Jurkat, Clone E6-1 (cell line): Measurements from ENCODE around the gene TIFAB.

ENCODE experiments used
- DNase-seq: peaks from one replicate; pipeline ENCODE4 v3.0.0-alpha.2; 2011; ENCODE audit warnings: low read depth, low spot score
- H3K4me3 ChIP-seq: 2 replicates; pipeline ENCODE4 v1.5.1; 2011; ENCODE audit warnings: mild to moderate bottlenecking, low read length, control low read depth, moderate library complexity

The TIFAB gene

DNA sequence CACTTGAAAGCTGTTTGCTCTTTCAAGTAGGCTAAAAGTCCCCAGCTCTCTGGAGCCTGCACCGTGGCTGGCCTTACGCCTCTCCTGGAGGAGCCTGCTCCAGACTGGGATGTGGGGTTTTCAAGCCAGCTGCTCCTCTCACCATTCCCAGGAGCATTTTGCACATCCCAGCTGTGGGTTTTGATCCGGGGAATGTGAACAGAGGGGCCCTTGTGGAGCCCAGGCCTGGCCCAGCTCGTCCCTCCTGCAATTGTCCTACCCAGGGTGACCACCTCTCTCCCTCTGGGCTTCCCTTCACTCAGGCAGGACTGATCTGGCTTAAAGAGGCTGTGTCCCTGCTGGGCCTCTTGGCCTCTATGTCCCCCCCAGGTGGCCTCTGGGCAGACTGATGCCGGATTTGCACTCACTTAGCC, 32.5 kb upstream of the TIFAB start:
- no peak for DNase-seq
- no peak overlapping the region for H3K4me3 ChIP-seq

DNA sequence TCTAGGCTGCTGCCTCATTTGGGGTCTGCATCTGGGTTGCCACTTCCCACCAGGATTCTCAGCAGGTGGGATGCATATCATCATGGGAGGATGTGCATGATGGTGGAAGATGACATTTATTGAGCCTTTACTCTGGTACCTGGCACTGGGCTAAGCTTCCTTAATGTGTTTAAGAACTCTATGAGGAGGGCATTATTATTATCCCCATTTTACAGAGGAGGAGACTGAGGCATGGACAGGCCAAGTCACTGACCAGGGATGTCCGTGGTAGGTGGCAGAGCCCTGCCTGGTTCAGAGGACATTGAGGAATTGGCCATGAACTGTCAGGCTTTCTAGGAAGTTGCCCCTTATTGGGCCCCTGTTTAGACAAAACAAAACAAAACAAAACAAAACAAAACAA, 31.1 kb upstream of the TIFAB start:
- DNase-seq, result no peak
- no peak overlapping the region for H3K4me3 ChIP-seq

DNA sequence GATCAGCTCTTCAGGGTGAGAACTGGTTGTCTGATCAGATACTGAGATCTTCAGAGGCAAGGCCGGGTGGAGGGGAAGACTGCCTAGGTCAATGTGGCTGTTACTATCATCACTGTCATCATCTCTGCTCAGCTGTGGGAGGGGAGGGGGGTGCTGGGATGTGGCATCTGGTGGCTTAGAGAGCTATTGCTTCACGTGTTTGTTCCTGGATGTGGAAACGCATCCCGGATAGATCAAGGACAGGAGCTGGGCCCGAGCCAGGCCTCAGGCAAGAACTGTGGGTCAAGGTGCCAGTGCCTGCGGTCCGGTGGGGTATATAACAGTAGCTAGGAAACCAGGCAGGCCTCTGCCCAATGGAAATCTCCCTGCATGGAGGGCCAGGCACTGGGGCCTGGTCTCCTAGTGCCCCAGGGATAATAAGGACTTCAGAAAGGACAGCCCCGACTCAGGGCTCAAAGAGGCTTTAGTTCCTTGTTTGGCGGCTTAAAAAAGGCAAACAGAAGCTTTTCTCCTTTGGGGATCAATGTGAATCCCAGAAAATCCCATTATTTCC, 30.3 kb upstream of the TIFAB start:
- no peak for DNase-seq
- H3K4me3 ChIP-seq, result no peak overlapping the region

DNA sequence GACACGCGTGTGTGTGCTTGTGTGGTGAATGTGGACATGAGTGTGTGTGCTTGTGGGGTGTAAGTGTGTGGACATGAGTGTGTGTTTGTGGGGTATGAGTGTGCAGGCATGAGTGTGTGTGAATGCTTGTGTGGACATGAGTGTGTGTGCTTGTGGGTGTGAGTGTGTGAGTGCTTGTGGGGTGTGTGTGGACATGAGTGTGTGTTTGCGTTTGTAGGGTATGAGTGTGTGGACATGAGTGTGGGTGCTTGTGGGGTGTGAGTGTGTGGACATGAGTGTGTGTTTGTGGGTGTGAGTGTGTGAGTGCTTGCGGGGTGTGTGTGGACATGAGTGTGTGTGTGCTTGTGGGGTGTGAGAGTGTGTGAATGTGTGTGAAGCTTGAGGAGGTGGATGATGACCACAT, 29.8 kb upstream of the TIFAB start:
- DNase-seq, result no peak
- no peak overlapping the region for H3K4me3 ChIP-seq

DNA sequence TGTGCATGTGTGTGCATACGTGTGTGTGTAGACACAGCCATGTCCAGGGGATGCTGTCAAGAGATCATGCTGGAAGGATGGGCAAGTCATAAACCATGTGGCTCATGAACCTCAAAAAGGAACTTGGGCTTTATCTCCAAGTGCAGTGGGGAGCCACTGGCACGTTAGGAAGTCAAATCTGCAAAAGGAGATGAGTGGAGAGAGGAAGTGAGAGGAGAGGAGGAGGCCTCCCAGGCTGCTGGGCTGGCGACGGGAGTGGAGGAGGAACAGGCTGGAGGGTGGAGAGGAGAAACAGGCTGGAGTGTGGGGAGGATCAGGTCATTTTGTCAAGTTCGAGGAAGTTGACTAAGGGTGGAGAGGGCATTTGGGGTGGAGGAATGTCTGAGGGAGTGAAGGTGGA, 29.2 kb upstream of the TIFAB start:
- no peak overlapping the region for H3K4me3 ChIP-seq

DNA sequence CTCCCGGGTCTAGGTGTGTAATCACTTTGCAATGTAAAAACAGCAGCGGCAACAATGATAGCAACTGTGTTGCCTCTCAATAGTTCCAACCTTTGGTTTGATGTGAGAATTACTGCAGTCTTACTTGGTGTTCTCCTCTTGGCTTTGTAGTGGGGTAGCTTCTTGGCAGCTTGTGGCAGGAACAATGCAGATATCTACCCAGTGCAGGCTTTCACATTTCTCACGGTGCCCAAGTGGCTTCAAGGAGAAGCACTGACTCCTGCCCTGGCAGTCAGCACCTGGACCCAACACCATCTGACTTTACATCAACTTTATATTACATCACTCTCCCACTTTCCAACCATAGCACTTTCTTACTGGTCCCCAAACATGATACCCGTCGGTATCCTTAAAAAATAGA, 28.4 kb upstream of the TIFAB start:
- H3K4me3 ChIP-seq, result no peak overlapping the region
- no peak for DNase-seq

More for the DNA sequence above, 29.2 kb upstream of the TIFAB start:
- no peak for DNase-seq

DNA sequence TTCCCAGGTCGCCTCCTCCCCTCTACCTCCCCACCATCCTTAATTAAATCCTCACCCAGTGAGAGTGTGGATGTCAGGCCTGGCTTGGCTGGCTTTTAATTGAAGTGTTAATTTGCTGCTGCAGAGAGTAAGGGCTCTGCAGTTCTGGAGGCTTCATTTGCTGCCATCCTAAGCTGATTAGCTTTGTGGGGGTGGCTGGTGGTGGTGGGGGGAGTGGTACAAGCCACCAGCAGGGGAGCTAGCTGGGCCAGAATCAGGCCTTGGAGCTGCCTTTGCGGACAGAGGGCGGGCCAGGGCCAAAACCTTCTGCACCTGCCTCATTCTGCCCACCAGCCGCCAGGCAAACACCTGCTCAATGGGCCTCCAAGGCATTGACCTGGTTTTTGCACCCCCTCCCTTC, 26.8 kb upstream of the TIFAB start:
- H3K4me3 ChIP-seq, result no peak overlapping the region
- DNase-seq, result no peak

DNA sequence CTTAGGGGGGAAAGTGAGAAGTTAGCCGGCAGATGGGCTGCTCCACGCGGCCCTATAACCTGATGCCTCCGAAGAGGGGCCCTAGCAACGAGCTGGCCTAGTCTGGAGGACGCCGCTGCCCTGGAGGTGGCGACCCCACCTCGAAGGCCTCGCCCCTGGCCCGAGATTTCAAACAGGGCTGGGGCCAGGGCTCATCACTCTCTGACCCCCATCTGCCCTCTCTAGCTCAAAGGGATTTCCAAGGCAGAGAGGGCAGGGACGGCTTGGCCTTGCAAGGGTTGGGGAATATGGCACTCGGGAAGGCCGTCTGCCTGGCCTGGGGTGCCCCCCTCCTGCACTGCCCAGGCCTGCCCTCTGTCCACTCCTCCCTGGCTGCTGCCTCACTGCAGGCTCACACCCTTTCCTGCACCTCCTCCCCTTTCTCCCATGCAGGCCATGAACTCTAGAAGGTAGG, 25.5 kb upstream of the TIFAB start:
- no peak overlapping the region for H3K4me3 ChIP-seq
- DNase-seq, result no peak

DNA sequence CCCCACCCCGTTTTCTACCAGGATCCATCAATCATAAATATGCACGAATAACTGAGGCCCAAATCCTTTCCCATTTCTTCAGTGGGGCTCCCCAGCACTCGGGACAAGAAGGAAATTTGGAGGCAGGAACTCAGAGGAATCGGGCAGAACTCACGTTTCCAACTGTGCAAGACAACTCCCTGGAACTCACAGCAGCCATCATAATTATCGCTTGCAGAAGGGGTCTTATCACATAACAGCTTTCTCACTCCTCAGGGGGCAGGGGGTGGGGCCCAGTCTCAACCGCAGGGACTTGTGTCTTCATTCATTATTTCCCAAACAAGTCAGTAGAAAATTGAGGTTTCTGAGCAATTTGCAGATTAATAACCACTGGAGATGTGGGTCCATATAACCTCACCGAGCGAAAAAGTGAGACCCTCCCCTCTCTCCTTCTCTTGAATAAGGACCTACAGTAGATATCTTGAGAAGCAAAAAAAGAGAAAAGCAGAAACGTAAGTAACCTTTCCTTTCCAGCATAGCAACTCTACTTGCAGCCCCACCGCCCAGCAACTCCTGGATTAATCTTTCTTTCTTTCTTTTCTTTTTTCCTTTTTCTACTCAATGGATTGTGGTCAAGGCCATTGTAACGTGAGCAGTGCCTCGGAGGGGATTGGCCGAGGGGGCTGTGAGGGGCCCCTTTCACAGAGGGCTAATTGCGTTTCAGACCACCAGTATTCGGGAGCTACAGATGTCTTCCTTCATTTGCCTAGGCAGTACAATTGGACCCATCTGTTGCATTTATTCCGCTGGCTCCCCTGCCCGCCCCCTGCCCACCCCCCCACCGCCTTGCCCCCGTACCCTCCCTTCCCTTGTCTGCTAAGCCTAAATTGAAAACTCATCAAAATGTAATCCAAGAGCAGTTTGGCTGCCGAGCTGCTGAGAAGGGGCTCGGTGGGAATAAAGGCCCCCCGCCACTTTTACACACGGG, 24.7 kb upstream of the TIFAB start:
- no peak for DNase-seq
- no peak overlapping the region for H3K4me3 ChIP-seq

DNA sequence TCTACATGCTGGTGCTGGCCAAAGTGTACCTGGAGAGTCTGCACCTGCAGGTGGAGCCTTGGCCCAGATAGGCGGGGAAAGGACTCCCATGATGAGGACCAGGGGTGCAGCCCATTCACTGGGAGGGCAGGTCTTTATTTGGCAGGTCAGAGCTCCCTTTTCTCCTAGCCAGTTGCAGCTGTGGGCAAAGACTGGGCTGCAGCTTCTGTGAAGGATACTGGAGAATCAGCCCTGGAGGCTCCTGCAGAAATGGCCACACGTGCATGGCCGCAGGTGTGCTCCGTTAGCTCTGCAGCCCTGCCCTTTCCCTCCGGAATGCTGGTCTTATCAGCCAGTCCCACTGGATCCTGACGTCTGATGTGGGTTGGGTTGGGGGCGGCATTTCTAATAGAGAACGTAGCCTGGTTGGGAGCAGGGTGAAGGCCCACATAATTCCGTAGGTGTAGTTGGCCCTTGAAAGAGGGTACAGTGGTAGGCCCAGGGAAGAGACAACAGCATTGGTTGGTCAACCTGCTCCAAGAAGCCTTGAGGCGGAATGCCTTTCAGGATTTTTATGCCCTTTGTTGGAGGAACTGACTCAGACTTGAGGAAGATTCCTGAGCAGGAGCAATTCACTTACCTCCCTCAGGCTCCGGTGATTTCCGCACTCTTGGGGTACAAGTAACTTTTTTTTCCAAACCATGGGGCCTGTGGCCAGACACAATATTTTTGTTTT, 22.0 kb upstream of the TIFAB start:
- H3K4me3 ChIP-seq, result no peak overlapping the region
- DNase-seq, result no peak

DNA sequence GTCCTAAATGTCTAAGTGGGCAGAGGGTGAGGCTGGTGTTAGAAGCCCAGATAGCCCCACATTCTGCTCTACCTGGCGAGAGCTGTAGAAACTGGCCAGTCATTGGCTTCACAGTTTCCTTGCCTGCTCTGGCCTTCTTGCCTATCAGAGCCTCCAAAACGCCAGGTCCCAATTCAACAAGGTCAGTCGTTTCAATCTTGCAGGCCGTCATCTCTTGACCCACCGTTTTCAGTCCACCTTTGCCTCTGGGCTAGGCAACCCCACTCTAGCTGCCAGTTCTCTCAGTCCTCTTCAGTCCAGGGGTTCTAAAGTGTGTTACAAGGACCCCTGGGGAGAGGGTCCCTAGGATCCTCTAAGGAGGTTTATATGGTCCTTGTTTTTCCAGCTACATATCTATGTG, 20.0 kb upstream of the TIFAB start:
- no peak overlapping the region for H3K4me3 ChIP-seq
- no peak for DNase-seq

DNA sequence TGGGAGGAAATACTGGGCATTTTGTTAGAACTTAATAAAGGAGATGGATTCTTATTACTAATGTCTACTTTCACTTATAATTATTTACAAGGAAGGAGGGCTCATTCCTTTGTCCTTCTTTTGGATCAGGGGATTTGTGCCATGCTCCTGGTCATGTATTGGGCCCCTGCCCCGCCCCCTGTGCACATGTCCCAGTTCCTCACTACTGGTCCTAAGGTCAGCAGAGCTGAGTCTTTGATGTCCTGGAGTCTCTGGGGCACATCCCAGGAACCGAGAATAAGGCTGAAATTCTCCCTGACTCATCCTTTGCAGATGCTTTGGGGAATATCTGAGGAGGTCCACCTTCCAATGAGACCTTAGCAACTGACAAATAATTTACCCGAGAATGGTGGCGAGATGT, 19.6 kb upstream of the TIFAB start:
- H3K4me3 ChIP-seq, result no peak overlapping the region
- no peak for DNase-seq

DNA sequence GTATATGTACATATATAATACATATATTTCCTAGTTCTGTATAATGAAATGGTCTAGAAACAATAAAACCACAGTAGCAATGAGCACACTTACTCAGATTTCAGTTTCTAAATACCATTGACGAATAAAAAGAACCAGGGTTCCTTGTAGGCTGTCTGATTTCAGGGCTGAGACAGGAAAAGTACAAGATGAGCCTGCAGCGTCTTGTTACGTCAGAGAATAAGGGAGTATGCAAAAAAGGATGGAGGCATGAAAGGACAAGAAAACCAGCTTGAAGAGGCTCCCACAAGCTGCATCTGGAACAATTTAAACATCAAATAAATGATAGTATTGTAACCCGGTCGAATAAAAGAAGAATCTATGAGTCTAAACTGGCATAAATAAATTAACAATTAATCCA, 17.8 kb upstream of the TIFAB start:
- no peak for DNase-seq
- no peak overlapping the region for H3K4me3 ChIP-seq

DNA sequence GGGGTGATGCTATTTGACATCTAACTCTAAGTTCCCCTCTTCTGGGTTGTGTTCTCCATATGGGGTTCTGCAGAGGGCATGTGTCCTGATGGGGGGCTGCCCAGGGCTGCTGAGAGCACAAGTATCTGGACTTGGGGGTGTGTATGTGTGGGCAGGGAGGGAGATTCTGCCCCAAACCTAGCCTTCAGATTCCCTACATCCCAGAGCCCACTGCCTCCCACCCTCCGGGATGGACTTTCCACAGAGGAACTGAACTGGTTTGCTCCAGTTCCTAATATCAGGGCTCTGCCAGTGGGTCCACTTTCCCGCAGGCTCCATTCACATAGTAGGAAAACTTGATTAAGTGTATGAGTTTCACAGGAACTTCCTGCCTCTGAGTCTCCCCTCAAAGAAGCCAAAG, 16.4 kb upstream of the TIFAB start:
- DNase-seq, result no peak

DNA sequence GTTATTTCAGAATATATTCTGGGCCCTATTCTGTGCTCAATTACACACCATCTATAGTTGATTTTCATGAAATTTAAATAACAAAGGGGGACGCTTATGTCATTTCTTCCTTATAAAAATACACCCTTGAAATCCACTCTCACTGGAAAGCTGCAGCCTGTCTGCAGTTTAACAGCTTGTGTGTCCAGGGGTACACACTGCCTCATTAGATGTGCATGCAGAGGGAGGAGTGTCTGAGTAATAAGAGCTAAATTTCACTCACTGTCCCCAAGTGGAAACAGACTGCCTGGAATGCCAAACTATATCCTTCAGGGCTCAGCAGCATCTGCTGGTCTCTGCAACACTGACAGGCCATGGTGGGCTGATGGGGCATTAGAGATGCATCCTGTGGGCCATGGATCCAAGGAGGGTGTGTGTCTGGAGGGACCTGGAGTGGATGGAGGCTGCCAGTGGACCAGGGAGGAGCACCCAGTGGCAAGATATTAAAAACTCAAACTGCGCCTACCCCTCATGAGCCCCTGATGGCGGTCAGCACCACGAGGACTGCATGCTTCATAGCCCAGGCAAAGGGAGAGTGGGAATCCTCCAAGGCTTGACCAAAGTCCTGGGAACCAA, 15.8 kb upstream of the TIFAB start:
- DNase-seq, result no peak
- H3K4me3 ChIP-seq, result no peak overlapping the region

More for the DNA sequence above, 16.4 kb upstream of the TIFAB start:
- H3K4me3 ChIP-seq, result no peak overlapping the region

DNA sequence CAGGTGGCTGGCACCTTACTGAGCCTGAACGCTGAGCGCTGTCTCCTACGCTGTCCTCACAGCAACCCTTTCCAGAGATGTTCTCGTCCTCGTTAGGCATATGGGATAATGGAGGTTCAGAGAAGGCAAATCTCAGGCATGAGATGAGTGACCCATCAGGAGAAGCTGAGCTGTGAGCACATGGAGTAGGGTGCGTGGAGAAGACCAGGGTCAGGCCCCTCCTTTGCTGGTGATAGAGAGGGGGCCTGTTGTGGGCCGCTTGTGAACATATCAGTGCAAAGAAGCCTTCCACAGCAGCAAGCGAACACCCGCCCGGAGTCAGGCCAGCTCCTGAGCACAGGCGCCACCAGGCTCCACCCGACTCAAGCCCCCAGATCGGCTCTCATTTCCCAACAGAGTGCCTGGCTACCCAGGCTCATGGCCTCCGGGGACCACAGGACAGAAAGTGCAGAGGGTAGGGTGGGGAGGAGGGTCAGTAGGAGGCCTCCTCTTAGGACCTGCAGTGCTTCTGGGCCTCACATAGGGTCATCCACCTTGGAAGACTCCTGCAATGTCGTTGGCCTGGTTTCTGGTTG, 15.0 kb upstream of the TIFAB start:
- H3K4me3 ChIP-seq, result no peak overlapping the region
- no peak for DNase-seq

DNA sequence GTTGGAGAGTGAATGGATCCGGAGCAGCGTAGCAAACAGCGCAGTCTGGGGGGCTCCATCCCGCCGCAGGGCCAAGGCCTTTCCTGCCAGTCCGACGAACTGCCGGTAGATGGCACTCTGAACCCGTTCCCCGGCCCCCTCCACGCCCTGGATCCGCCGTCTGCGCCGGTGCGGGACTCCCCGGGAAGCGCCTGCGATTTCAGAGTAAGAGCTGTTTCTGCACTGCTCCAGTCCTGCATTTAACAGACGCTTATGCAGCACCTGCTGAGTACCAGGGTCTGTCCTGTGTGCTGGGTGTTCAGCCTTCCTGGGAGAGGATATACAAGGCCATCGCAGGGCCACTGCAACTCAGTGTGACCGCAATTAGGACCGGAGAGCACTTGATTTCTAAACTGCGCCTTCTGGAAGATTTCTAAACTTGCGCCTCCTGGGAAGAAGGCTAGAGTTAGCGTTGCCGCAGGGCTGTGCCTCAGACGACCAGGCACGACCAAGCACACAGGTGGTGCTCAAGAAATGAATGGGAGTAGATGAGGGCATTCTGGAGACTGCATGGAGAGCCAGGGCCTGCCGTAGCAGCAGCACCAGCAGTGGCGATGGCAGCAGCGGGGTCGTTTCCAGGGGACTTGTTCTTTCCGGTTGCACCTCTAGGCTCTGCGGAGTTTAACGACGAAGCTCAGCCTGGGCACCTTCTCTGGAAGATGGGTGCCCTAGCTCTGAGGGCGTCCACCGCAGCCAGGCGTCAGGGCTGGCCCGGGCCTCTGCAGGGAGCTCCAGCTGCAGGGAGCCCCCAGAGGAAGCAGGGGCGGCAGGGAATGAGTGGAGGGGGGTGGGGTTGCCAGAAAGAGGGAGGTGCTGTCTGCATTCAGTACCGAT, 14.3 kb upstream of the TIFAB start:
- peak; percentile 45 for DNase-seq
- H3K4me3 ChIP-seq, result no peak overlapping the region

DNA sequence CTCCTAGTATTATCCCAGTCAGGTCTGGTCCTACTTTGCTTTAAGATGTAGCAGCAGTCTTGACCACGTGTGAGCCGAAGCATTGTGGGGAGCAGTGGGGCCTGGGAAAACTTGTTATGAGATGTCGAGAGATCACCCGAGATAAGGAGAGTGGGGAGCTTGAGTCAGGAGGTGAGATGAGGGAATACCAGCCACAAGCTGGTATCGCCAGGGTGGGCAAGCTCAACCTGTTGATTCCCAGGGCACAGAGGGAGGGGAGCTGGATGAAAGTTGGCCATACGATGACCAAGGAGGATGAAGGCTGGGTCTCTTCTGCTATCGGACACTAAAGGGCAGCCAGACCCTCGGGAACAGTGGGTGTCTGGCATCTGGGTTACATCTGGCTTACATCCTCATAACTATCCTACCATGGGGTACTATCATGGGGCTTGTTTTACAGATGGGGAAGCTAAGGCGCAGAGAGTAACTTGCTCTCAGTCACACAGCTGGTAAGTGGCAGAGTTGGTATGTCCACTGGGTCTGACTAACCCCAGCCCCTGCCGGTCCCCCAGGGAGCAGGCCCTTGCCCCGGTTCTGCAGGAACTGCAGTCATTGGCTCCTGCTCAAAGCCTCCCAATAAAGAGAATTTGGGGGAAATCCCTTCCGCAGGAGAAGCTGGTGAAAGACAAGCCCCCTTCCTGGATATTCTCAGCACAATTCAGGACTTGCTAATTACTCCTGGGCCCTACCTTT, 13.4 kb upstream of the TIFAB start:
- DNase-seq, result no peak
- no peak overlapping the region for H3K4me3 ChIP-seq
